ENCODE data around the gene LDB2. TPM values are rescaled to one million over a fixed set of nuclear protein-coding genes. Genes with fewer than 3 reads are reported as not detected.

The LDB2 gene
- total and polyA plus RNA-seq, 2 donors (not counting 3 experiments of a cell fraction or from before 2014, with no cell fraction given), result 127 to 223 TPM

GRCh38 chr4:16505267-16505666 is 393.2 kb downstream of the LDB2 start:
- Histone ChIP-seq H3K27me3 (ENCODE audit: control insufficient read depth in 2 of 2, insufficient read depth in 2 of 2, low read length in 2 of 2) (no peaks in the 10 kb centered on the region), H3K36me3 (ENCODE audit: control insufficient read depth in 2 of 2, extremely low read depth in 1 of 2, insufficient read depth in 2 of 2, low read length in 2 of 2) (peaks cover 2 to 36% of the 10 kb centered on the region in 2 experiments), H3K27ac (ENCODE audit: insufficient read depth, low read depth, low read length) (no peak overlapping the region), H3K4me2 (ENCODE audit: insufficient read depth, low read length) (no peak overlapping the region), H3K9me3 (replicated peaks; ENCODE audit: control insufficient read depth, insufficient read depth, low read length) (no peaks in the 10 kb centered on the region), H3K9me1 (replicated peaks; ENCODE audit: control insufficient read depth, extremely low read depth, insufficient read depth, low read length) (no peaks in the 10 kb centered on the region), H4K20me1 (replicated peaks; ENCODE audit: control insufficient read depth, extremely low read depth, insufficient read depth, low read length) (no peaks in the 10 kb centered on the region), H3K4me1 (ENCODE audit: control insufficient read depth, extremely low read depth, insufficient read depth, low read length) (no peaks in the 10 kb centered on the region), H3K9ac (replicated peaks; ENCODE audit: extremely low read depth, insufficient read depth, low read length) (no peak overlapping the region), H3K4me3 (replicated peaks in 1 of 3; ENCODE audit: insufficient read depth in 1 of 3, low read depth in 1 of 3, low read length in 3 of 3) (no peak overlapping the region), H2AFZ (ENCODE audit: low read depth, low read length) (no peak overlapping the region), H3K79me2 (ENCODE audit: control insufficient read depth, insufficient read depth, low read length) (no peaks in the 10 kb centered on the region)
- dilution Hi-C loops (cut with MboI; ENCODE audit: extremely low pct_ligation_motif_present, low sequenced_read_pairs) (no loop called here), intact Hi-C loops (cut with micrococcal nuclease) (loop anchor here (2.0 to 10.0 kb wide), 3 partner anchors 248 to 960 kb away; no protein-coding TSS in a partner anchor)
- POLR2A ChIA-PET, result no interaction called here
- CTCF ChIA-PET, result no interaction called here
- DNase-seq (ENCODE audit: low read depth, low spot score) (no peak), FAIRE-seq (no peak)
- no TSS peak for BruUV-seq (replicated peaks)
- TF ChIP-seq MYC (IDR thresholded peaks at IDR 0.05; ENCODE audit: low read depth, low read length), result no peak
- TF ChIP-seq, protein P1, sequence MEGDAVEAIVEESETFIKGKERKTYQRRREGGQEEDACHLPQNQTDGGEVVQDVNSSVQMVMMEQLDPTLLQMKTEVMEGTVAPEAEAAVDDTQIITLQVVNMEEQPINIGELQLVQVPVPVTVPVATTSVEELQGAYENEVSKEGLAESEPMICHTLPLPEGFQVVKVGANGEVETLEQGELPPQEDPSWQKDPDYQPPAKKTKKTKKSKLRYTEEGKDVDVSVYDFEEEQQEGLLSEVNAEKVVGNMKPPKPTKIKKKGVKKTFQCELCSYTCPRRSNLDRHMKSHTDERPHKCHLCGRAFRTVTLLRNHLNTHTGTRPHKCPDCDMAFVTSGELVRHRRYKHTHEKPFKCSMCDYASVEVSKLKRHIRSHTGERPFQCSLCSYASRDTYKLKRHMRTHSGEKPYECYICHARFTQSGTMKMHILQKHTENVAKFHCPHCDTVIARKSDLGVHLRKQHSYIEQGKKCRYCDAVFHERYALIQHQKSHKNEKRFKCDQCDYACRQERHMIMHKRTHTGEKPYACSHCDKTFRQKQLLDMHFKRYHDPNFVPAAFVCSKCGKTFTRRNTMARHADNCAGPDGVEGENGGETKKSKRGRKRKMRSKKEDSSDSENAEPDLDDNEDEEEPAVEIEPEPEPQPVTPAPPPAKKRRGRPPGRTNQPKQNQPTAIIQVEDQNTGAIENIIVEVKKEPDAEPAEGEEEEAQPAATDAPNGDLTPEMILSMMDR (IDR thresholded peaks at IDR 0.05; ENCODE audit: extremely low read depth in 1 of 2, insufficient read depth in 1 of 2, low read depth in 1 of 2, low read length in 2 of 2), result no peak
- TF ChIP-seq EZH2 (IDR thresholded peaks at IDR 0.05; ENCODE audit: borderline replicate concordance, low read depth, low read length, severe bottlenecking), result no peak
- TF ChIP-seq POLR2A (IDR thresholded peaks at IDR 0.05; ENCODE audit: low read depth, low read length), result no peak
- TF ChIP-seq FOS (IDR thresholded peaks at IDR 0.05; ENCODE audit: borderline replicate concordance, insufficient read depth, low read length), result no peak
- no peak for TF ChIP-seq MAX (IDR thresholded peaks at IDR 0.05; ENCODE audit: insufficient read depth, insufficient read length)
- no peak for TF ChIP-seq POLR2AphosphoS5 (IDR thresholded peaks at IDR 0.05; ENCODE audit: insufficient read depth, low read depth, low read length)
